ENCODE data around the gene ARID1B. TPM values are rescaled to one million over a fixed set of nuclear protein-coding genes. Genes with fewer than 3 reads are reported as not detected.

ARID1B gene
- total RNA-seq, 1 donor from 2014 or later, result 79.1 TPM

- Mint-ChIP-seq H3K4me1 (ENCODE audit: low read depth) (no peaks in the 10 kb centered on the region), H3K27me3 (ENCODE audit: insufficient read depth) (peaks cover 9% of the 10 kb centered on the region), H3K27ac (no peak overlapping the region), H3K36me3 (ENCODE audit: low read depth) (no peaks in the 10 kb centered on the region), H3K9me3 (no peaks in the 10 kb centered on the region), H3K4me3 (no peak overlapping the region)
- intact Hi-C loops (cut with micrococcal nuclease), result no loop called here
- DNase-seq (ENCODE audit: low spot score), result no peak
Measured at GRCh38 chr6:156760377-156760776, 16.8 kb upstream of the ARID1B start.

DNA sequence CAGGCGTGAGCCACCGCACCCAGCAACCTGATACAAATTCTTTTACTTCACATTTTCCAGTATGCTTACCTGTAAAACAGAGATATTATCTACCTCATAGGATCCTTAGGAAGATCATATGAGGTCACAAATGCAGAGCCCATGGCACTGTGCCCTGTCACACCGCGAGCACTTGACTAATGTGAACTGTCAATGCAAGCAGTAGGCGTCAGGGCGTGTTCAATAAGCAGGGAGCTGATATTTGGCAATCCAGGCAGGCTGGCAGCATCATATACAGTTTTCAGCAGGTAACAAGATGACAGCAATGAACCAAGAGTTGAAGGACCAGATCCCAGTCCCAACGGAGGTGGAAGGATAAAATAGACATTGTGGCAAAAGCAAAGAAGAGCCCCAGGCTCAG lies 14.6 kb upstream of the ARID1B start:
- H3K27me3 Mint-ChIP-seq (ENCODE audit: insufficient read depth), result peaks cover 10% of the 10 kb centered on the region

GRCh38 chr6:156765117-156765516 lies 12.1 kb upstream of the ARID1B start:
- Mint-ChIP-seq H3K4me1 (ENCODE audit: low read depth) (peaks cover 5% of the 10 kb centered on the region), H3K27me3 (ENCODE audit: insufficient read depth) (peaks cover 8% of the 10 kb centered on the region), H3K27ac (no peak overlapping the region), H3K36me3 (ENCODE audit: low read depth) (no peaks in the 10 kb centered on the region), H3K4me3 (no peak overlapping the region), H3K9me3 (no peaks in the 10 kb centered on the region)
- intact Hi-C loops (cut with micrococcal nuclease), result no loop called here
- DNase-seq (ENCODE audit: low spot score), result no peak

More for the DNA sequence above, 14.6 kb upstream of the ARID1B start:
- intact Hi-C loops (cut with micrococcal nuclease), result no loop called here
- Mint-ChIP-seq H3K9me3 (no peaks in the 10 kb centered on the region), H3K27ac (no peak overlapping the region), H3K36me3 (ENCODE audit: low read depth) (no peaks in the 10 kb centered on the region), H3K4me3 (no peak overlapping the region), H3K4me1 (ENCODE audit: low read depth) (no peaks in the 10 kb centered on the region)
- no peak for DNase-seq (ENCODE audit: low spot score)

- no peak overlapping the region for H3K27ac Mint-ChIP-seq
- no peaks in the 10 kb centered on the region for H3K36me3 Mint-ChIP-seq (ENCODE audit: low read depth)
- H3K27me3 Mint-ChIP-seq (ENCODE audit: insufficient read depth), result peaks cover 1% of the 10 kb centered on the region
- H3K4me3 Mint-ChIP-seq, result no peak overlapping the region
- H3K4me1 Mint-ChIP-seq (ENCODE audit: low read depth), result peaks cover 5% of the 10 kb centered on the region
- intact Hi-C loops (cut with micrococcal nuclease), result no loop called here
- no peak for DNase-seq (ENCODE audit: low spot score)
- H3K9me3 Mint-ChIP-seq, result no peaks in the 10 kb centered on the region
Measured at GRCh38 chr6:156767603-156768467, 9.3 kb upstream of the ARID1B start.

DNA sequence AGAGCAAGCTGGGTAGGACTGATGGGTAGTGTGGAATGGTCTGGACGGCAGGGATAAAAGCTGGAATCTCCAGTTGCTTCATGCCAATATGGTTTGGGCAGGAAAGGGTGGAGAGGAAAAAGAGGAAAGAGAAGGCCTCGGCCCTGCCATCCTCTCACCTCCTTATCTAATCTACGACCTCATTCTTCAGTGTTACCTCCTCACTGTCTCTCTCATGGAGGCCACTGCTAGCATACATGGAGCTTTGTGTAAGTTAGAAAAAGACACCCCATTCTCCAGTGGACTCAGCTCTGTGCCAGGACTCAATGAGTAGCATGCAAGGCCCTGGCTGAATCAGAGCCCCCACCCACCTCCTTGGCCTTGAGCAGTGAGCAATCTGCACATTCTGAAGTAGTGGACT lies 6.1 kb upstream of the ARID1B start:
- Mint-ChIP-seq H3K36me3 (ENCODE audit: low read depth) (no peaks in the 10 kb centered on the region), H3K4me1 (ENCODE audit: low read depth) (peaks cover 28% of the 10 kb centered on the region), H3K27me3 (ENCODE audit: insufficient read depth) (peaks cover 5% of the 10 kb centered on the region), H3K4me3 (no peak overlapping the region), H3K9me3 (no peaks in the 10 kb centered on the region), H3K27ac (no peak overlapping the region)
- no peak for DNase-seq (ENCODE audit: low spot score)
- intact Hi-C loops (cut with micrococcal nuclease), result no loop called here

- no peak for DNase-seq (ENCODE audit: low spot score)
- intact Hi-C loops (cut with micrococcal nuclease), result no loop called here
- H3K9me3 Mint-ChIP-seq, result no peaks in the 10 kb centered on the region
- no peak overlapping the region for H3K27ac Mint-ChIP-seq
- H3K36me3 Mint-ChIP-seq (ENCODE audit: low read depth), result no peaks in the 10 kb centered on the region
- H3K27me3 Mint-ChIP-seq (ENCODE audit: insufficient read depth), result peaks cover 3% of the 10 kb centered on the region
- peaks cover 35% of the 10 kb centered on the region for H3K4me1 Mint-ChIP-seq (ENCODE audit: low read depth)
- no peak overlapping the region for H3K4me3 Mint-ChIP-seq
Measured at GRCh38 chr6:156771761-156772160, 5.4 kb upstream of the ARID1B start.

DNA sequence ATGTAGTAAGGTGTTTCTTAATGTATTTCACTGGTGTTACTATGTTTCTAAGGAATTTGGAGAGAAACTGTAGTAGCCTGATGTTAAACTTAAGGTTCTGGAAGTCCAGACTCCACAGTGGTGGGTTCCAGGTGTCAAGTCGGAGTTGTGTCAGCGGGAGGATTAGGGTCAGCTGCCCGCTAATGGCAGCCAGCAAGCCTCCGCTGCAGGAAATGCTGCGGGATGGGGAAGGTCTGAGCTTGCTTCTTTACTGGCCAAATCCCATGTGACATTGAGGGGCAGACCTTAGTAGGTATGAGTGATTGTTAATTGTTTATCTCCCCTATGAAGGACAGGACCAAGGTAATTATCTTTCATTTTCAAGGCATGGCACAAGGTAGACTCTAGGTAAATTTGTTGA lies 3.7 kb upstream of the ARID1B start:
- intact Hi-C loops (cut with micrococcal nuclease), result no loop called here

GRCh38 chr6:156773935-156774852 lies 3.0 kb upstream of the ARID1B start:
- Mint-ChIP-seq H3K9me3 (no peaks in the 10 kb centered on the region), H3K4me3 (no peak overlapping the region), H3K36me3 (ENCODE audit: low read depth) (no peaks in the 10 kb centered on the region), H3K27ac (no peak overlapping the region), H3K4me1 (ENCODE audit: low read depth) (peaks cover 30% of the 10 kb centered on the region), H3K27me3 (ENCODE audit: insufficient read depth) (peaks cover 3% of the 10 kb centered on the region)
- DNase-seq (ENCODE audit: low spot score), result no peak
- intact Hi-C loops (cut with micrococcal nuclease), result no loop called here

More for the DNA sequence above, 3.7 kb upstream of the ARID1B start:
- DNase-seq (ENCODE audit: low spot score), result no peak
- peaks cover 30% of the 10 kb centered on the region for H3K4me1 Mint-ChIP-seq (ENCODE audit: low read depth)
- no peak overlapping the region for H3K4me3 Mint-ChIP-seq
- H3K27me3 Mint-ChIP-seq (ENCODE audit: insufficient read depth), result peaks cover 3% of the 10 kb centered on the region
- H3K36me3 Mint-ChIP-seq (ENCODE audit: low read depth), result no peaks in the 10 kb centered on the region
- no peak overlapping the region for H3K27ac Mint-ChIP-seq
- no peaks in the 10 kb centered on the region for H3K9me3 Mint-ChIP-seq

GRCh38 chr6:156774863-156775405 lies 2.2 kb upstream of the ARID1B start:
- Mint-ChIP-seq H3K36me3 (ENCODE audit: low read depth) (no peaks in the 10 kb centered on the region), H3K27me3 (ENCODE audit: insufficient read depth) (peaks cover 3% of the 10 kb centered on the region), H3K4me3 (no peak overlapping the region), H3K9me3 (no peaks in the 10 kb centered on the region), H3K4me1 (ENCODE audit: low read depth) (peaks cover 32% of the 10 kb centered on the region), H3K27ac (no peak overlapping the region)
- intact Hi-C loops (cut with micrococcal nuclease), result no loop called here
- DNase-seq (ENCODE audit: low spot score), result no peak

- no peak overlapping the region for H3K4me3 Mint-ChIP-seq
- H3K27ac Mint-ChIP-seq, result no peak overlapping the region
- intact Hi-C loops (cut with micrococcal nuclease), result loop anchor here (1.0 to 2.0 kb wide), 3 partner anchors 55 to 1461 kb away; partner anchors contain the start of gene TFB1M
- DNase-seq (ENCODE audit: low spot score), result no peak
- peaks cover 3% of the 10 kb centered on the region for H3K27me3 Mint-ChIP-seq (ENCODE audit: insufficient read depth)
- H3K4me1 Mint-ChIP-seq (ENCODE audit: low read depth), result peaks cover 39% of the 10 kb centered on the region
- H3K36me3 Mint-ChIP-seq (ENCODE audit: low read depth), result no peaks in the 10 kb centered on the region
- H3K9me3 Mint-ChIP-seq, result no peaks in the 10 kb centered on the region
Measured at GRCh38 chr6:156775717-156776116, 1.5 kb upstream of the ARID1B start.

GRCh38 chr6:156776470-156776839 lies 723 bp upstream of the ARID1B start:
- peaks cover 47% of the 10 kb centered on the region for H3K4me1 Mint-ChIP-seq (ENCODE audit: low read depth)
- peak; percentile 20 for DNase-seq (ENCODE audit: low spot score)
- H3K36me3 Mint-ChIP-seq (ENCODE audit: low read depth), result no peaks in the 10 kb centered on the region
- no peaks in the 10 kb centered on the region for H3K9me3 Mint-ChIP-seq
- peak overlapping the region; percentile 95 for H3K27ac Mint-ChIP-seq
- peaks cover 3% of the 10 kb centered on the region for H3K27me3 Mint-ChIP-seq (ENCODE audit: insufficient read depth)
- intact Hi-C loops (cut with micrococcal nuclease), result loop anchor here (1.0 to 2.0 kb wide), 3 partner anchors 56 to 1462 kb away; partner anchors contain the start of gene TFB1M
- H3K4me3 Mint-ChIP-seq, result peak overlapping the region; percentile 97

- H3K4me3 Mint-ChIP-seq, result peak overlapping the region; percentile 94
- H3K4me1 Mint-ChIP-seq (ENCODE audit: low read depth), result peaks cover 60% of the 10 kb centered on the region
- peak; percentile 54 for DNase-seq (ENCODE audit: low spot score)
- H3K27ac Mint-ChIP-seq, result peak overlapping the region; percentile 98
- no peaks in the 10 kb centered on the region for H3K9me3 Mint-ChIP-seq
- H3K36me3 Mint-ChIP-seq (ENCODE audit: low read depth), result no peaks in the 10 kb centered on the region
- H3K27me3 Mint-ChIP-seq (ENCODE audit: insufficient read depth), result peaks cover 3% of the 10 kb centered on the region
- intact Hi-C loops (cut with micrococcal nuclease), result loop anchor here (1.0 to 2.0 kb wide), 2 partner anchors 91 to 213 kb away; no protein-coding TSS in a partner anchor
Measured at GRCh38 chr6:156777577-156778453, 637 bp downstream of the ARID1B start.

All from activated T-helper 1 cell treated with anti-CD3 and anti-CD28 coated beads, Interleukin-12 subunit alpha, Interleukin-12 subunit beta, Interleukin-2, Interleukin-4 antibody, amounts not matched to agents 30 ng/mL and 10 ng/mL and 1 ng/mL, durations not matched to agents 14 hours and 24 hours and 36 hours (primary cell).